Activated naive CD4-positive, alpha-beta T cell treated with anti-CD3 and anti-CD28 coated beads, Interleukin-2, amount 50 U/mL, for 16 hours (primary cell): Measurements from ENCODE around the gene CDK11B.
A peak's percentile ranks its signal among the peaks of the same experiment; 100 is the strongest.

Experiments
- DNase-seq: peaks from one replicate; pipeline ENCODE4 v3.0.0-alpha.2; 2020

Gene CDK11B

DNA sequence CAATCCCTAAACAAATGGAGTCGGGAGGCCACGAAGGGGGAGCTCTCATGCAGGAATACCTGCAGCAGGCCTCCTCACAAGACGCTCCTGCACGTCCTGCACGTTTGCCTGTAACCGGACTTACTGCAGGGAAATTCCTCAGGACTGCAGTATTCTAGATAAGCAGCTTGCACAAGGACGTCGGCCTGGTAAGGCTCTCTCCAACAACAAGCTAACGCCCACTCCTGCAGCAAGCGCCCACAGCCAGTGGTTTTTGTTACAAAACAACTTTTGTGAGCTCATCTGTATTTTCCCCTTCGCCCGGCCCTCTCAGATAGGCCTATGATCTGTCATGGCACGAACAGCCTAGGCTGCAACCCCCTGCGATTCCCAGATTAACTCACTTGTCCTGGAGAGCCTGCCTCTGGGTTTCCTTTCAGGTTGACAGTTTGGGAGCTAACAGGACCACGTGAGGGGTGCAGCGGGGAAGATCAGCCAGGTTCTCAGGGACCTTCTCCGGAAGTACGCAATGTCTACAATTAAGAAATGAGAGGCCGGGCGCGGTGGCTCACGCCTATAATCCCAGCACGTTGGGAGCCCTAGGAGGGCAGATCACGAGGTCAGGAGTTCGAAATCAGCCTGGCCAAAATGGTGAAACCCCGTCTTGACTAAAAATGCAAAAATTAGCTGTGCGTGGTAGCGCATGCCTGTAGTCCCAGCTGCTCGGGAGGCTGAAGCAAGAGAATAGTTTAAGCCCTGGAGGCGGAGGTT is 44.4 kb downstream of the CDK11B start:
- peak; percentile 66 for DNase-seq

DNA sequence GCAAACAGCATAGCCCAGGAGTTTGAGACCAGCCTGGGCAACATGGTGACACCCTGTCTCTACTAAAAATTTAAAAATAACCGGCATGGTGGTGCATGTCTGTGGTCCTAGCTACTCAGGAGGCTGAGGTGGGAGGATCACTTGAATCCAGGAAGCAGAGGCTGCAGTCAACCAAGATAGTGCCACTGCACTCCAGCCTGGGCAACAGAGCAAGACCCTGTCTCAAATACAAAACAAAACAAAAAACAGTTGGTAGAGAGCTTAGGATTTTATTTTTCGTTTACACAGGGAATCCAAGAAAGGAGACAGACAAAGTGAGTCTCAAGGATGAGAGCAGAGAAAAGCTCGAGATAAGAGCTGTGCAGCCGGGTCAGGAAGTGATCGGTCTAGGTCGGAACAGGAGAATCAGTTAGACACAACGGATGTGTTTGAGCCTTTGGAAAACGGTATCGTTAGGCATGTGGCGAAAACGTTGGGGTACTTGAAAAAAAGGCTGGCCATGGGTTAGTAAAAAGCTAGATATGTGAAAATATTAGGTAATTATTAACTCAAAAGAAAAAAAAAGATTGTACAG is 45.2 kb downstream of the CDK11B start:
- DNase-seq: no peak

DNA sequence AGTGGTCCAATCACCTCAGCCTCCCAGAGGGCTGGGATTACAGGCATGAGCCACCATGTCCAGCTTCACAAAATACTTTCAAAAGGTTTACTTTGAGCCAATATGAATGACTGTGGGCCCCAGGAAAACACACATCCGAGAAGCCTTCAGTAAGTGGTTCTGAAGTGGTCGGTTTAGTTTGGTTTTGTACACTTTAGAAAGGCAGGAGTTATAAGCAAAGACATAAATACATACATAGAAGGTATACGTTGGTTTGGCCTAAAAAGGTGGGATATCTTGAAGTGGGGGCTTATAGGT is 46.8 kb downstream of the CDK11B start:
- no peak for DNase-seq

DNA sequence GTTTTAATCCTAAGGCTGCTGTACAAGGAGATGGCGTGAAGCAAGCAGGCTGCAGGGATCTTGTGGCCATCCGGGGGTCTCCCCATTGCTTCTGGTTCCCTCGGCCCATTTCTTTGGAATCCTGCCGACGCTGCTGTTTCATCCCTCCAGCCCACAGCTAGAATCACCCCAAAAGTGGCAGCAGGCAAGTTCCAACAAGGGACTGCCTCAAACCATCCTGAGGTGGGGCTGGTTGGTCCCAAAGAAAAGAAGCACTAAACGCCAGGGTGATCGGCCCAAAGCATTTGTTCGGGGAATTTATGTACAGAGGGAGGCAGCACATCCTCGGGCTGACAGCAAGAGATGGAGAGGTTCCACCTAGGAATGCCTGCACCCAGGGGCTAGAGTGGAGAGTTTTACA is 48.0 kb downstream of the CDK11B start:
- DNase-seq: no peak

DNA sequence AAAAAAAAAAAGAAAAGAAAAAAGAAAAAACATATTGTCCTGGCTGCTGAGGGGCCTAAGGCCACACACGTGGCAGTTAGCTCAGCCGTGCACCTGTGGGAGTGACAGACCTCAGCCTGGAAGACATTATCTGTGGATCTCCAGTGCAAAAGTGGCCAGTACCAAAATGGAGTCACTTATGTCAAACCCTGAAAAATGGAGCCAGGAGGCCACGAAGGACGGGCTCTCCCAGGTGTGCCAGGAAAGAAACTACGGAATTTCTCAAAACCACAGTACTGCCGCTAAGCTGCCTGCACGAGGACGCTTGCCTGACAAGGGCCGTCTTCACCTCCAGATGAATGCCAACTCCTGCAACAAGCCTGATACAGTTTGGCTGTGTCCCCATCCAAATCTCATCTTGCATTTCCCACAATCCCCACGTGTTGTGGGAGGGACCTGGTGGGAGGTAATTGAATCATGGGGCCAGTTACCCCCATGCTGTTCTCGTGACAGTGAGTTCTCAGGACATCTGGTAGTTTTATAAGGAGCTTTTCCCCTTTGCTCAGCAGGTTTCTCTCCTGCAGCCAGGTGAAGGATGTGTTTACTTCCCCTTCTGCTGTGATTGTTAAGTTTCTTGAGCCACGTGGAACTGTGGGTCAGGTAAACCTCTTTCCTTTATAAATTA is 48.9 kb downstream of the CDK11B start:
- DNase-seq: no peak

DNA sequence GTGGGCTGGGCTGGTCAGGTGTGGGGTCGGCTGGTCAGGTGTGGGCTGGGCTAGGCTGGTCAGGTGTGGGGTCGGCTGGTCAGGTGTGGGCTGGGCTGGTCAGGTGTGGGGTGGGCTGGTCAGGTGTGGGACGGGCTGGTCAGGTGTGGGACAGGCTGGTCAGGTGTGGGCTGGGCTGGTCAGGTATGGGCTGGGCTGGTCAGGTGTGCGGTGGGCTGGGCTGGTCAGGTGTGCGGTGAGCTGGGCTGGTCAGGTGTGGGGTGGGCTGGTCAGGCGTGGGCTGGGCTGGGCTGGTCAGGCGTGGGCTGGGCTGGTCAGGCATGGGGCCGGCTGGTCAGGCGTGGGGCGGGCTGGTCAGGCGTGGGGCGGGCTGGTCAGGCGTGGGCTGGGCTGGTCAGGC is 52.6 kb downstream of the CDK11B start:
- no peak for DNase-seq

DNA sequence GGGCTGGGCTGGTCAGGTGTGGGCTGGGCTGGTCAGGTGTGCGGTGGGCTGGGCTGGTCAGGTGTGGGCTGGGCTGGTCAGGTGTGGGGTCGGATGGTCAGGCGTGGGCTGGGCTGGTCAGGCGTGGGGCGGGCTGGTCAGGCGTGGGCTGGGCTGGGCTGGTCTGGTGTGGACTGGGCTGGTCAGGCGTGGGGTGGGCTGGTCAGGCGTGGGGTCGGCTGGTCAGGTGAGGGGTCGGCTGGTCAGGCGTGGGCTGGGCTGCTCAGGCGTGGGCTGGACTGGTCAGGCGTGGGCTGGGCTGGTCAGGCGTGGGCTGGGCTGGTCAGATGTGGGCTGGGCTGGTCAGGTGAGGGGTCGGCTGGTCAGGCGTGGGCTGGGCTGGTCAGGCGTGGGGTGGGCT is 53.1 kb downstream of the CDK11B start:
- no peak for DNase-seq

DNA sequence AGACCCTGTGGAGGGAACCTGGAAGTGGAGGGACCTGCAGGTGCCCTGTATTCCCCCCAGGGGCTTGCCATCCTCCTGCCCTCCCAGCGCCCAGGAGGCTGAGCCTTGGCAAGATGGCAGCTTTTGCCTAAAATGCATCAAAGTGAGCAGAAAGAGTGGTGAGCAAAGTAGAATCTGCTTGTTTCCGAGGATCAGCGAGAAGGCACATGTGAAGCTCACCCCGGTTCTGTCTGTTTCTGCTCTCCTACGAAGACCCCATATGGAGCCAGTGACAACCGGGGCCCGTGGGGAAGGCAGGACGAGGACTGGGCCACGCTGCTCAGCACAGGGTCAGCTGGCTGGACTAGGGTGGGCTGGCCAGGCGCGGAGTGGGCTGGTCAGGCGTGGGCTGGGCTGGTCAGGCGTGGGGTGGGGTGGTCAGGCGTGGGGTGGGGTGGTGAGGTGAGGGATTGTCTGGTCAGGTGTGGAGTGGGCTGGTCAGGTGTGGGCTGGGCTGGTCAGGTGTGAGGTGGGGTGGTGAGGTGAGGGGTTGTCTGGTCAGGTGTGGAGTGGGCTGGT is 53.7 kb downstream of the CDK11B start:
- DNase-seq: no peak

DNA sequence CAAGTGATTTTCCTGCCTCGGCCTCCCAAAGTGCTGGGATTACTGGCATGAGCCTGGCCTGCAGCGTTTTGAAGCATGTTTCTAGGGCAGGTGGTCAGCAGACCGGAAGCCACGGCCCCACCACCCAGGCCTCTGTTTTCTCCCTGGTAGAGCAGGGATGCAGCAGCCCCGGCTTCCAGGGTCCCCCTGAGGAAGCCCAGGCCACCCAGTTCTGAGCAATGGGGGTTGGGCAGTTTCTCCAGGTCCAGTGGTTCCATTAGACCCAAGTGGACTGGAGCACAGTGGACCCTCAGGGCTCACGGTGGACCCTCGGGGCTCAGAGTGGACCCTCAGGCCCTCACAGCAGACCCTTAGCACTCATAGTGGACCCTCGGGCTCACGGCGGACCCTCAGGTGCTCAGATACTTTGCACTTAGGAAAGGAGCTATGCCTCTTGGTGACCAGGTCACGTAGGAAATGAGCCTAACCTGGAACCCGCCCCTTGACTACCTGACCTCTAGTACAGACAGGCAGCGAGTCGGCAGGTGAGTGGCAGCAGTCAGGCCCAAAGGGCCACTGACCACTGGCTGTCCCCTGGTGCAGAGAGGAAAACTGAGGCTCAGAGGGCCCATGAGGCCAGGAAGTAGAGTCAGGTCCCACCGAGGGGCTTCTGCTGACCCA is 54.3 kb downstream of the CDK11B start:
- DNase-seq: no peak

DNA sequence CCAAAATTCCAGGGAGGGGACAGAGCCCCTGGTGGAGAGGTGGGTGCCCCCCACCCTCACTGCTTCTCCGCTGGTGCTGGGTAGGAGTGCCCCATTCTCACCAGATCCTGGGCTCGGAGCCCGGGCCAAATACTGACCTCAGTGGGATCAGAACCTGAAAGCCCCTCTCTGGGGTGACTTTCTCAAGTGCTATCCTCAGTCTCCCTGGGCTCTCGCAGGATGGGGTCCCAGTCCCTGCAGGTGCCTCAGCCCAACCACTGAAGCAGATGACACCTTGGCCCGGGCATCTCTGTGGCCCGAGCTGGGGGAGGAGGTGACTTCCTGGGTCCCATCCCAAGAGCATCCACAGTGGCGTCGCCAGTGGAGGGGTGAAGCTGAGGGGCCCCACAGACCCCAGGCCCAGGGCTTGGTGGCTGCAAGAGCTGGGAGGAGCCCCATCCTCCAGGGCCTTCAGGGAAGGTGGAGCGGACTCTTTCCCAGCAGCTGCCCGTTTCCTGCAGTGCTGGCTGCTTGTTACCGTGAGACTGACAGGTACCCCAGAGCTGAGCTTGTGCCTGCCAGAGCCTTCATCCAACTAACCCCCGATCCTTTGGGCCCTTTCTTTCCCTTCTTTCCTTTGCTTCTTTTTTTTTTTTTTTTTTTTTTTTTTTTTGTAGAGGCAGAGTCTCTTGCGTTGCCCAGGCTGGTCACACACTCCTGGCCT is 55.0 kb downstream of the CDK11B start:
- no peak for DNase-seq

DNA sequence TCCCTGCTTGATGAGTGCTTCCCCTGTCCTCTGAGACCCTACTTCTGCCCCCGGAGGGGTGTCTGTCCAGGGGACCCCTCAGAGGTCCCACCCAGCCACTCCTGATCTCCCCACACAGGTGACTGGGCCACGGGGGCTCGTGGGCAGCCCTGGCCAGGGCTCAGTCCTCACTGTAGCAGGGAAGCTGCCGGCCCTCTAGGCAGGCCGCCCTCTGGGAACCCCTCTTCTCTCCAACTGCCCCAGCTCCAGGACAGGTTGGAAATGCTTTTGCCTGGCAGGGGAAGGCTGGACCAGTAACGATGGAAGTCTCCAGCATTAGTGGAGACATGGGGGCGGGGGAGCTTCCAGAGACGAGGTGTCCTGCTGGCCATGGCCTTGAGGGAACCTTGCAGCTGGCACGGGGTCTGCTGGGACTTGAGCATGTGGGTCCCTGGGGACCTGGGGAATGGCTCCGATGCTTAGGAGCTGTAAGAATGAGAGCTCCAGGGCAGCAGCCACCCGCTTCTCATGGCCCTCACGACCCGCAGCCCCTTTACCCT is 55.8 kb downstream of the CDK11B start:
- no peak for DNase-seq

DNA sequence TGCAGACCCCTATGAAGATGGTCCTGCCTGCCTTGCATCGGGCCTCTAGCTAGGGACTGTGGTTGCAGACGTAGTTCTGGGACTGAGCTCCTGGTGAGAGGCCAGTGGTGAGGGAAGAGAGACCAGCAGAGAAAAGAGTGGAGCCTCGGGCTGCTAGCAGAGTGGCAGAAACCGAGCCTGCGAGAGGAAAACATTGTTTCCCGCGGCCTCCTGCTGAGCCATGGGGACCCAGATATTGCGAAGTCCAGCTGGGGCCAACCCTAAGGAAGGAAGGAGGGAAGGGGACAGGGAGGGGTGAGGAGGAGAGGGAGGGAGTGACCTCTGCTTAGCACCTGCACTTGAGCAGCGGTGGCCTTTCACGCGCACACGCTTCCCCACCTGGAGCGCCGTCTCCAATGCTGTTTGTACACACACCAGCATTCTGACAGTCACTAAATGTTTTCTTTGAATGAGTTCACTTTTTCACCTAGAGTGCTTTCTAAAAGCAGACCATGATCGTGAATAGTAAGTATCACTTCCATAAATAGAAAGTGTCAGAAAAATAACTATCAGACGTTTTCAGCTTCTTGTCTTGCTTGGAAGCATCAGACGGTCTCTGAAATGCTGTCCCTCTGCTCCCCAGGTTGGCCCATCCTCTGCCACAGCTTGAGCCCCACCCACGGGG is 56.4 kb downstream of the CDK11B start:
- no peak for DNase-seq

DNA sequence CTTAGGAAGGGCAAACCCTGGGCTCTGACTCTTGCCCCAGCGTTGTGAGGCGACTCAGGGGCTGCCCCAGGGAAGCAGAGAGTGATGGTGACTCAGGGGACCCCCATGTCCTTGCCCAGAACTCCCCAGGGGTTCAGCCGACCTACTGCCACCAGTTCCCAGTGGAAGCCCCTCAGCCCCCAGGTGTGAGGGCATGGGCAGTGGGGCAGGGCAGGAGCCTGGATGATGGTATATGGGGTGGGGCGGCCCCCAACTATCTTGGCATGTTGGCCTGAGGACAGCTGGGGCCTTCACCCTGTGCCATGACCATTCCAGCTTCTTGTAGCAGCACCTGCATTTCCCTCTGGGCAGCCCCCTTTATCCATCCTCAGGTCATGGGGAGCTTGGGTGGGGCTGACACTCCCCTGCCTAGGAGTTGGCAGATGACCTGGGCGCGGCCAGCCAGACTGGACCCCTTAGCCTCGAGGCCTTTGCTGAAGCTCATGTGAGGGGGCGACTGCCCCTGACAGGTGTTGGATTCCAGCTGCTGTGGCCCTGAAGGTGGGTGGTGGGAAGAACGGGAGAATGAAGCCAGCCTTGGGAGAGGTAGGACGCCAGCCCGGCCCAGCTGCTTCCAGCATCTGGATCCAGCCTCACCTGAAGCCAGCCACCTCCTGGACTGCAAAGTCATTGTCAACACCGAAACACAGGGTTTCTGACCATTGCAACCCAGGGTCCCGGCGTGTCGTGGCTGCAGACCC is 57.1 kb downstream of the CDK11B start:
- DNase-seq: no peak

DNA sequence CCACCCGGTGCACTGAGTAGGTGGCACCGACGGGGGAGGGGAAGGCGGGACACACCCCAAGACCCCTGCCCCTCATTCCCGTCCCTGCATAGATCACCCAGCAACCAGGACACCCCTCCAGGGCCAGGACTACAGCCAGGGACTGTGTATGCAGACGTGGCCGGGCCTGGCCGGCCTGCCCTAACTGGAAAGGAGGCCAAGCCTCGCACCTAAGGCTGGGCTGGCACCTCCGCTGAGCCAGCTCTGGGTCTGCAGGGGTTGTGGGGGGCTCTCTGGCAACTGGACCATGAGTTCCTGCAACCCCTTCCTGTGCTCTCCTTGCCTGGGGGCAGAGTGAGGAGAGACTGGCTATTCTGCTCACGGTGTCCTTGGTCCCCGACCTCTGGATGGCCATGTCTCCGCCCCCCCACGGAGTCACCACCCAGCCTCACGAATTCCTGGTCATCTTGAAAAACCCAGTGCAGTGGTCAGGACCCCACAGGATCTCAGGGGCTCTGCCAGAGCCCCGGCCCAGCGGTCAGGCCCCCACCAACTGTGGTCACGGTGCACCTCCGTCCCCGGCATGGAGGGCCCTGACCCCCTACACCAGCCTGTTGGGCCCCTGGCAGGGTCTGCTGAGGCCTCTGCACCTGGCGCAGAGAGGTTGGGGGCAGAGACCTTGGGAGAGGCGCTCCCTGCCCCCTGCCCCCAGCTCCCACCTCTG is 57.8 kb downstream of the CDK11B start:
- DNase-seq: no peak

DNA sequence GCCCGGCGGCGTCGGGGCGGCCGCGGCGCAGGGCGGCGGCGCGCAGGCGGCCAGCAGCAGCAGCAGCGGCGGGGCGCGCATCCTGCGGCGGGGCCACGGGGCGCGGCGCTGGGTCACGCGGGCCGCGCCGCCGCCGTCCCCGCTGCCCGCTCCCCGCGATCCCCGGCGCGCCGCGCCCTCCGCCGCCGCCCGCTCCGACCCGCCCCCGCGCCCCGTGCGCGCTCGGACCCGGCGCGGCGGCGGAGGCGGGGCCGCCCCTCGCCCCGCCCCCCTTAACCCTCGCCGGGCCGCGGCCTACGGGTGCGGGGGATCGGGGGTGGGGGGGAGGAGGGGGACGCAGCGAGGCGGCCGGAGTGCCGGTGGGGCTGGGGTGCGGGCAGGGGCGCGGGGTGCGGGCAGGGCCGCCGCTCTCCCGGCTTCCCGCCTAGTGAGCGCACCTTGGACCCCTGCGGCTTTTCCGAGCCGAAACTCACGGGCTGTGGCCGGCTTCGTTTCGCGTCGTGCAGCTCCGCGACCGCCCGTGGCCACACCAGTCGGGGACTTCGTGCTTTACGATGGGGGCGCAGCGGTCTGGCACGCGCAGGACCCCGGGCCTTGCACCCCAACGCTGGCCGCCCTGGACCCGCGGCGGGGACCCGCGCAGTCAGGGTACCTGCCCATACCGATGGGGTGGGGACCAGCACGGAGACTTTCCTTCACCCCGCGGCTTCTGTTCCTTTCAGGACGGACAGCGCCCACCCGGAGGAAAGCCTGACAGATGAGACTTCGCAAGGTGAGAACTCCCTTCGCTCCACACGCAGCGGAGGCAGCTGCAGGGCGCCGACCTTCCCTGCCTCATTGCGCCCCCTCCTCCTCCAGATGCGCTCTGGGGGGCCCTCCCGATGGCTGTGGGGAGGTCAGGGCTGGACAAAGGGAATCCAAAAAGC is 58.6 kb downstream of the CDK11B start, which contains the start of gene FNDC10:
Gene FNDC10, minus strand, starts transcription at position 201 of the 926 bp plus-strand sequence. Its CDS starts 120 bp downstream, at position 81.
- no peak for DNase-seq

DNA sequence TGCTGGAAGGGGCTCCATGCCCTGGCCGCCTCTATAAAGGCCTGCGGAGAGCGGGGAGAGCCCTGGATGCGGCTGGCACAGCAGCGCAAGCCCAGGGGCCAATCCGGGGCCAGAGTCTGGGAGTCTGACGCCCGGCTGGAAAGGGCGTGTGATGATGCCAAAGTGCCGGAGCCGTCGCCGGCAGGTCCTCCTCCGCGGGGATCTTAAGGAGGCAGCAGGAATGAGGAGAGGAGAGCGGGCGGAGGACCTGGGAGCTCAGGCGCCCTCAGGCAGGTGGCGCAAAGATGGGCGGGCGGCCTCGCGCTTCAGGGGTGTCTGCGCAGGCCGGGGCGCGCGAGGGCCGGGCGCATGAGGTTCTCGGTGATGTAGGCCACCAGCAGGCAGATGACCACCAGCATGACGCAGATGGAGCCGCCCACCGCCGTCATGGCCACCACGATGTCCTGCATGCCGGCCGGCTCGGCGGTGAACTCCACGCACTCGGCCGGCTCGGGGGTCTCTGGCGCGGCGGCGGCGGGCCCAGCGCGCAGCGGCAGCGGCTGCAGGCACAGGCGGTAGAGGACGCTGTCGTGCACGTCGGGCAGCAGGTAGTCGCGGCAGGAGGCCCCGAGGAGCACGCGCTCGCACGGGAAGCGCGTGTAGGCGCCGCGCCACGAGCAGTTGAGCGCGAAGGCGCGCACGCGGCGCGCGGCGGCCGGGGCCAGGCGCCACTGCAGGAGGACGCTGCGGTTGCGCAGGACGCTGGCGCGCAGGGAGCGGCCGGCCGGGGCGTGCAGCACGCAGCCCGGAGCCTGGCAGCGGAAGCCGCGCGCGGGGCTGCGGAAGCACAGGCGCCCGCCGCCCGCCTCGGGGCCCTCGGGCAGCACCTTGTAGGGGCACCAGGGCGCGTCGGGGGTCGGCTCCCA is 59.5 kb downstream of the CDK11B start:
- peak; percentile 43 for DNase-seq

DNA sequence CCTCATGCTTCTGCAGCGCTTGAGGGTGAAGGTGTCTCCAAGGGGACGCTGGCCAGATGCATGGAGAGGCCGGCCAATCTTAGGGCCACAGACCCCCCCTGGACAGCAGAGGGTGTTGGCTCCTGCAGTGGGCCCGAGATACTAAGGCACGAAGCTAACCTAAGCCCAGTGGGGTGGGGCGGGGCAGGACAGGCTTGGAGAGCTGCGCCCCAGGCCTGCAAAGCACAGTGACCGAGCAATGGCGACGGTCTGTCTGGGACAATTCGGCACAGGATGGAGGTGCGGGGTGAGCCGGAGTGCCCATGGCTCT is 60.1 kb downstream of the CDK11B start:
- DNase-seq: no peak

DNA sequence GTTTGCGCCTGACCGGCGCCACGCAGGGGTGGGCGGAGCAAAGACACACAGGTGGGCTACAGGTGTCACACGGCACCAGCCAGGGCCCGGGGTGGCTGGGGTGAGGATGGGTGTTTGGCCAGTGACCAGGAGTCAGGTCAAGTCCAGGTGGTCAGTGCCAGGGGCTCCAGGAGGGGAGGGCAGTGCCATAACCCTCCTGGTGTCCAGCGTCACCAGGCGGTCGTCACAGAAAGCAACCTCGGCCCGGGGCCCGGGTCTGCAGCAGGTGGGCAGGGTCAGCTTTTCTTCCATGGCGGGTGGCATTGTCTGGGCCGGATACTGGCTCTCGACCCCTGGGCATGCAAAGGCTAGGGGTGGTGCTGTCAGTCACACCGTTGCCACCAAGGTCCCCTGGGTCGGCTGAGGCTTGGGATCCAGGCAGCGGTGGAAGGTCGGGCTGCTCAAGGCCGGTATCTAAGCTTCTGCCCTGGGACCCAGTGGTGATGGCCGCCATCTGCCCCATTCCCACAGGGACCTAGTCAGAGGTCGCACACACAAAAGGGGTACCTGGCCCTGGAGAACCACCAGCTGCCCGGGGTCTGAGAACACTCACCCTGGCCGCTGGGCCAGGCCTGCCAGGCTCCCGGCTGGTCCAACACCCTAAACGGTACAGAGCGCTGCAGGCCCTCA is 60.6 kb downstream of the CDK11B start:
- DNase-seq: no peak
